OCI-LY7 (cell line): ENCODE measurements around the gene SLC2A3. TPM values are rescaled to one million over a fixed set of nuclear protein-coding genes. Genes with fewer than 3 reads are reported as not detected.
"Not testable (repeated sequence)": the region's sequence is repeated elsewhere in the genome, so short reads cannot be mapped to it uniquely, and the experiment has no call there.

Source experiments
- BruUV-seq: library from RNA; stranded (reverse); fragments of 400-500 nt; replicated peaks from 2 replicates; lab custom pipeline; 2021; lab: Mats Ljungman, UMichigan
- CTCF ChIA-PET: fragments of 300-600 bp; sonication (Branson Sonifier 250); formaldehyde crosslinking; loops from one replicate; lab custom pipeline; 2022; ENCODE audit warnings: antibody characterized with exemption; ENCODE audit not compliant: unreplicated experiment; lab: Charles Lee
- POLR2A ChIA-PET: fragments of 300-600 bp; sonication (Branson Sonifier 250); formaldehyde crosslinking; loops from one replicate; lab custom pipeline; 2022; ENCODE audit warnings: antibody characterized with exemption; lab: Charles Lee
- DNase-seq: peaks from one replicate; pipeline ENCODE4 v3.0.0-alpha.2; 2015; ENCODE audit warnings: low spot score
- H2AFZ ChIP-seq: fragments of 200-600 bp; sonication (generic), shearing (Covaris generic); 2 replicates; pipeline ENCODE4 v1.6.1; 2014; ENCODE audit warnings: mild to moderate bottlenecking, antibody characterized with exemption, low read length, moderate library complexity
- H3K27ac ChIP-seq: fragments of 200-600 bp; sonication (generic); 2 replicates; pipeline ENCODE4 v1.5.1; 2014; ENCODE audit warnings: mixed run types, low read depth, mild to moderate bottlenecking, moderate library complexity, low read length, inconsistent platforms; ENCODE audit not compliant: poor library complexity, severe bottlenecking
- H3K36me3 ChIP-seq: fragments of 200-600 bp; sonication (generic); 2 replicates; pipeline ENCODE4 v1.6.1; 2014; ENCODE audit warnings: mild to moderate bottlenecking, antibody characterized with exemption, low read length, moderate library complexity, mixed read lengths; ENCODE audit not compliant: insufficient read depth
- H3K4me1 ChIP-seq: fragments of 200-600 bp; sonication (generic); 2 replicates; pipeline ENCODE4 v1.5.1; 2014; ENCODE audit warnings: mild to moderate bottlenecking, low read length; ENCODE audit not compliant: insufficient read depth, poor library complexity, severe bottlenecking
- H3K4me2 ChIP-seq: fragments of 200-600 bp; sonication (generic); 2 replicates; pipeline ENCODE4 v1.6.1; 2014; ENCODE audit warnings: mild to moderate bottlenecking, low read length
- H3K4me3 ChIP-seq: fragments of 200-600 bp; sonication (generic); 2 replicates; pipeline ENCODE4 v1.5.1; 2014; ENCODE audit warnings: mild to moderate bottlenecking, low read depth, low read length; ENCODE audit not compliant: poor library complexity, severe bottlenecking
- H3K79me2 ChIP-seq: fragments of 200-600 bp; sonication (generic); 2 replicates; pipeline ENCODE4 v1.6.1; 2016; ENCODE audit warnings: low read depth, mild to moderate bottlenecking, low read length, moderate library complexity, mixed read lengths; ENCODE audit not compliant: insufficient read depth
- H3K9me2 ChIP-seq: fragments of 200-600 bp; sonication (generic); 2 replicates; pipeline ENCODE4 v1.6.1; 2016; ENCODE audit warnings: mild to moderate bottlenecking, low read length, mixed read lengths; ENCODE audit not compliant: insufficient read depth
- H3K9me3 ChIP-seq: fragments of 200-600 bp; sonication (generic); 2 replicates; pipeline ENCODE4 v1.6.1; 2014; ENCODE audit warnings: mild to moderate bottlenecking, mixed run types, low read length, mixed read lengths
- H4K20me1 ChIP-seq: fragments of 200-600 bp; sonication (generic); 2 replicates; pipeline ENCODE4 v1.6.1; 2014; ENCODE audit warnings: mild to moderate bottlenecking, antibody characterized with exemption, low read length, moderate library complexity, mixed read lengths; ENCODE audit not compliant: insufficient read depth
- CTCF ChIP-seq: fragments of 200-600 bp; sonication (generic); conservative IDR thresholded peaks from 2 replicates; pipeline ENCODE4 v1.5.1; 2014; ENCODE audit warnings: mild to moderate bottlenecking, antibody characterized with exemption, low read length, moderate library complexity, mixed read lengths
- EZH2phosphoT487 ChIP-seq: fragments of 200-600 bp; sonication (generic); IDR thresholded peaks from 2 replicates; pipeline ENCODE4 v1.6.1; 2018; ENCODE audit warnings: low read depth, borderline replicate concordance, mild to moderate bottlenecking, mixed run types, antibody characterized with exemption, low read length, moderate library complexity, mixed read lengths
- intact Hi-C: fragments of 100-400 bp; cut with micrococcal nuclease; formaldehyde crosslinking; loops from one replicate; pipeline ENCODE4 v1.10.0; 2022; ENCODE audit not compliant: unreplicated experiment
- total RNA-seq, 2 experiments: library from RNA; depleted of rRNA in 1 of 2; stranded (reverse); fragments of >200 nt in 1 of 2; shearing (Covaris generic) in 1 of 2; gene quantifications; 2 replicates each; pipeline ENCODE4 v1.2.3, GENCODE V29; 2014 to 2022

SLC2A3 gene
- total RNA-seq, 2 experiments from 2014 or later: 3.9 to 17.9 TPM

DNA sequence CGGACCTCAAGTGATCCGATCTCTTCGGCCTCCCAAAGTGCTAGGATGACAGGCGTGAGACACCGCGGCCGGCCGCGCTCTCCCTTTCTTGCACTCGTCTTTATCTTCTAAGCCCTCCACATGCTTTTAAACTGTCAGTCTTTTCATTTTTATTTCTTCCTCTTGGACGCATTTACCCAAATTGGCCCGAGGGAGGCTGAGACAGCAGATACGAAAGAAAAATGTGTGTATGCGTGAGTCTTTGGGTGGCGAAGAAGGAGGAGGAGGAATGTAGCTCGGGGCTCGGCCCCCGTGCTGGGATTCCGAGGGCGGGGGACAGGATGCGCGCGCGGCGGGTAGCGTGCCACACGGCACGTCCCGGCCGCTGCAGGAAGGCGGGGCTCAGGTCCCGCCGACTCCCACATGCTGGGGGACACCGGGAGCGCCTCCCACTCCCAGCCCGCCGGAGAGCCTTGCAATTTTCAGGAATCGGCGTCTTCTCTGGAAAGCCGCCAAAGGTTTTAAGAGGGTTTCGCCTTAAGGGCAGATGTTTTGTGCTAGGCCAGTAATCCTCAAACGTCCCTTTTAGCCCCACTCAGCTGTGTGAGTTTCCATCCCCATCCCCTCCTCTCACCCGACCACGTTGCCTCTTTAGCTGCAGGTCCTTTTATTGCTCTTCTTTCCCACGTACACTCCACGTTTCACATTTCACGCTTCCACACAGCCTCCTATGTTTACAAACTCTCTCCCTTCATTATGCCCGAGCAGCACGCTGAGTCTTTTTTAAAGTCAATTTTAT is 34.7 kb upstream of the SLC2A3 start:
- Histone ChIP-seq H3K27ac (no peak overlapping the region), H3K36me3 (no peaks in the 10 kb centered on the region), H4K20me1 (no peaks in the 10 kb centered on the region), H3K79me2 (no peaks in the 10 kb centered on the region), H2AFZ (peak overlapping the region; percentile 96; the same call in 1 of the 2 replicates), H3K9me2 (no peaks in the 10 kb centered on the region), H3K9me3 (no peaks in the 10 kb centered on the region), H3K4me3 (peak overlapping the region; percentile 47), H3K4me1 (peaks cover 21% of the 10 kb centered on the region), H3K4me2 (peak overlapping the region; percentile 53)
- TSS peak; percentile 89 for BruUV-seq
- TF ChIP-seq CTCF (no peak), EZH2phosphoT487 (no peak)
- DNase-seq: peak; percentile 29
- intact Hi-C loops: no loop called here
- CTCF ChIA-PET: no interaction called here
- POLR2A ChIA-PET: interaction anchor here (0.7 to 1.2 kb wide), 5 partner anchors 10 to 1197 kb away, joined by 3 to 6 read pairs (median 3); no protein-coding TSS in a partner anchor

- Histone ChIP-seq H3K36me3 (no peaks in the 10 kb centered on the region), H3K9me2 (no peaks in the 10 kb centered on the region), H2AFZ (no peak overlapping the region), H4K20me1 (no peaks in the 10 kb centered on the region), H3K4me1 (peaks cover 18% of the 10 kb centered on the region), H3K79me2 (no peaks in the 10 kb centered on the region; the same call in 1 of the 2 replicates), H3K4me3 (no peak overlapping the region), H3K9me3 (no peaks in the 10 kb centered on the region), H3K27ac (no peak overlapping the region), H3K4me2 (no peak overlapping the region)
- BruUV-seq: no TSS peak
- no peak for DNase-seq
- POLR2A ChIA-PET: interaction anchor here (0.7 to 1.3 kb wide), 4 partner anchors 14 to 34 kb away, joined by 3 to 4 read pairs (median 4); no protein-coding TSS in a partner anchor
- CTCF ChIA-PET: no interaction called here
- intact Hi-C loops: no loop called here
- no peak for TF ChIP-seq EZH2phosphoT487
- TF ChIP-seq CTCF: no peak
Measured at GRCh38 chr12:7966563-7966962, 30.6 kb upstream of the SLC2A3 start.

DNA sequence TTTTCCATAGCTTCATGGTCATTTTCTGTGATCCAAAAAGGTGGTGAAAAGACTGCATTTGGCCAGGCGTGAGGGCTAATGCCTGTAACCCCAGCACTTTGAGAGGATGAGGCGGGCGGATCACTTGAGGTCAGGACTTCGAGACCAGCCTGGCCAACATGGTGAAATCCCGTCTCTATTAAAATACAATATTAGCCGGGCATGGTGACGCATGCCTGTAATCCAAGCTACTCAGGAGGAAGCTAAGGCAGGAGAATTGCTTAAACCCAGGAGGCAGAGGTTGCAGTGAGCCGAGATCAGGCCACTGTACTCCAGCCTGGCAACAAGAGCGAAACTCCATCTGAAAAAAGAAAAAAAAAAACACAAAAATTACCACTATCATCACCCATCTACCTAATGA is 28.7 kb upstream of the SLC2A3 start:
- CTCF ChIA-PET, H3K27ac ChIP-seq, H3K9me3 ChIP-seq, H3K9me2 ChIP-seq, H3K4me2 ChIP-seq, H3K36me3 ChIP-seq, intact Hi-C loops, H2AFZ ChIP-seq, BruUV-seq, DNase-seq, H3K4me3 ChIP-seq, H3K79me2 ChIP-seq, H4K20me1 ChIP-seq: not testable (repeated sequence)
- POLR2A ChIA-PET: interaction anchor here (1.1 to 6.5 kb wide), 3 partner anchors 25 to 30 kb away, joined by 3 to 109 read pairs (median 5); partner anchors contain the start of gene SLC2A3
- peaks cover 21% of the 10 kb centered on the region for H3K4me1 ChIP-seq
